MCF 10A (cell line): ENCODE measurements around the gene PDZD7. TPM values are rescaled to one million over a fixed set of nuclear protein-coding genes. Genes with fewer than 3 reads are reported as not detected.

Experiments used
- BruUV-seq: library from RNA; stranded (reverse); fragments of 400-500 nt; replicated peaks from 2 replicates; lab custom pipeline; 2021; lab: Mats Ljungman, UMichigan
- CTCF ChIA-PET: fragments of 300-600 bp; sonication (Branson Sonifier 250); formaldehyde crosslinking; extraction: SDS; loops from one replicate; lab custom pipeline; 2021; ENCODE audit warnings: antibody characterized with exemption, inconsistent platforms; lab: Yijun Ruan, JAX
- POLR2A ChIA-PET: fragments of 300-600, 350-650 bp; sonication (Branson Sonifier 250); formaldehyde crosslinking; extraction: SDS; loops from one replicate; lab custom pipeline; 2020; ENCODE audit warnings: antibody characterized with exemption, inconsistent platforms; lab: Yijun Ruan, JAX
- DNase-seq: peaks from one replicate; pipeline ENCODE4 v3.0.0-alpha.2; 2018; ENCODE audit not compliant: unreplicated experiment
- H3K27ac Mint-ChIP-seq: one replicate; pipeline ENCODE4 v1.8.0; 2022; ENCODE audit warnings: mild to moderate bottlenecking, low read depth, mixed read lengths; ENCODE audit not compliant: unreplicated experiment
- H3K27me3 Mint-ChIP-seq: one replicate; pipeline ENCODE4 v1.8.0; 2022; ENCODE audit warnings: mixed read lengths; ENCODE audit not compliant: insufficient read depth, unreplicated experiment
- H3K36me3 Mint-ChIP-seq: one replicate; pipeline ENCODE4 v1.8.0; 2022; ENCODE audit warnings: mild to moderate bottlenecking, moderate library complexity, mixed read lengths; ENCODE audit not compliant: insufficient read depth, unreplicated experiment
- H3K4me1 Mint-ChIP-seq: one replicate; pipeline ENCODE4 v1.8.0; 2022; ENCODE audit warnings: mixed read lengths; ENCODE audit not compliant: insufficient read depth, unreplicated experiment
- H3K4me3 Mint-ChIP-seq: one replicate; pipeline ENCODE4 v1.8.0; 2022; ENCODE audit warnings: mild to moderate bottlenecking, moderate library complexity, mixed read lengths; ENCODE audit not compliant: unreplicated experiment
- H3K9me3 Mint-ChIP-seq: one replicate; pipeline ENCODE4 v1.8.0; 2022; ENCODE audit warnings: mixed read lengths; ENCODE audit not compliant: unreplicated experiment
- intact Hi-C: fragments of 100-400 bp; cut with micrococcal nuclease; formaldehyde crosslinking; loops from 2 replicates; pipeline ENCODE4 v1.14.1; 2022
- total RNA-seq: library from RNA; stranded (reverse); gene quantifications from 2 replicates; pipeline ENCODE4 v1.2.3, GENCODE V29; 2022
- TF ChIP-seq, protein P1 (sequence below): fragments of 200-600 bp; IDR thresholded peaks from one replicate; pipeline ENCODE4 v1.8.0; 2022; ENCODE audit warnings: antibody characterized with exemption, mild to moderate bottlenecking; ENCODE audit not compliant: unreplicated experiment

The PDZD7 gene
- total RNA-seq, 1 experiment from 2014 or later, result 0.58 TPM

DNA sequence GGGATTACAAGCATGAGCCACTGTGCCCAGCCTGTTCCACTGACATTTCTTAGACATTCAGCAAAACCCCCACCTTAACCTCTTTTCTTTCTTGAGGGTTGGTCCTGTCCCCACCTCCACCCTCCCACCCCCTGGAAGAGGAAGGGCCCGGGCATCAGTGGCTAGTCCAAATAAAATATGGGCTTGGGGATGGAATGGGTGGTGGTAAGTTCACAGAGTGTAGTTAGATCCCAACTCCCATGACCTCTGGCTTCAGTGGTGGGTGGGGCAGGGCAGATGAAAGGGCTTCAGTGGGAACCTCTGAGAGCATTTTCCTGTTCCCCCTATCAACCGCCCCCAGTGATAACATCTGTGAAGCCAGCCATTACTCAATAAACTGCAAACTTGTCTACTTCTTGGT, 9.9 kb upstream of the PDZD7 start:
- intact Hi-C loops, result loop anchor here (1.0 kb wide), 2 partner anchors 26 to 101 kb away; no protein-coding TSS in a partner anchor
- Mint-ChIP-seq H3K9me3 (no peaks in the 10 kb centered on the region), H3K4me1 (peaks cover 29% of the 10 kb centered on the region), H3K4me3 (no peak overlapping the region), H3K27ac (no peak overlapping the region), H3K36me3 (peaks cover 27% of the 10 kb centered on the region), H3K27me3 (no peaks in the 10 kb centered on the region)
- TF ChIP-seq, protein P1, sequence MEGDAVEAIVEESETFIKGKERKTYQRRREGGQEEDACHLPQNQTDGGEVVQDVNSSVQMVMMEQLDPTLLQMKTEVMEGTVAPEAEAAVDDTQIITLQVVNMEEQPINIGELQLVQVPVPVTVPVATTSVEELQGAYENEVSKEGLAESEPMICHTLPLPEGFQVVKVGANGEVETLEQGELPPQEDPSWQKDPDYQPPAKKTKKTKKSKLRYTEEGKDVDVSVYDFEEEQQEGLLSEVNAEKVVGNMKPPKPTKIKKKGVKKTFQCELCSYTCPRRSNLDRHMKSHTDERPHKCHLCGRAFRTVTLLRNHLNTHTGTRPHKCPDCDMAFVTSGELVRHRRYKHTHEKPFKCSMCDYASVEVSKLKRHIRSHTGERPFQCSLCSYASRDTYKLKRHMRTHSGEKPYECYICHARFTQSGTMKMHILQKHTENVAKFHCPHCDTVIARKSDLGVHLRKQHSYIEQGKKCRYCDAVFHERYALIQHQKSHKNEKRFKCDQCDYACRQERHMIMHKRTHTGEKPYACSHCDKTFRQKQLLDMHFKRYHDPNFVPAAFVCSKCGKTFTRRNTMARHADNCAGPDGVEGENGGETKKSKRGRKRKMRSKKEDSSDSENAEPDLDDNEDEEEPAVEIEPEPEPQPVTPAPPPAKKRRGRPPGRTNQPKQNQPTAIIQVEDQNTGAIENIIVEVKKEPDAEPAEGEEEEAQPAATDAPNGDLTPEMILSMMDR, result no peak
- no peak for DNase-seq
- ChIA-PET CTCF (interaction anchor here (0.8 to 13.2 kb wide), 13 partner anchors 11 to 115 kb away, joined by 3 to 234 read pairs (median 5); partner anchors contain the start of genes KAZALD1, LZTS2, PDZD7 and SFXN3), POLR2A (interaction anchor here (1.0 to 5.4 kb wide), 6 partner anchors 9 to 43 kb away, joined by 4 to 82 read pairs (median 46); partner anchors contain the start of genes KAZALD1, LZTS2, PDZD7 and SFXN3)
- no TSS peak for BruUV-seq

DNA sequence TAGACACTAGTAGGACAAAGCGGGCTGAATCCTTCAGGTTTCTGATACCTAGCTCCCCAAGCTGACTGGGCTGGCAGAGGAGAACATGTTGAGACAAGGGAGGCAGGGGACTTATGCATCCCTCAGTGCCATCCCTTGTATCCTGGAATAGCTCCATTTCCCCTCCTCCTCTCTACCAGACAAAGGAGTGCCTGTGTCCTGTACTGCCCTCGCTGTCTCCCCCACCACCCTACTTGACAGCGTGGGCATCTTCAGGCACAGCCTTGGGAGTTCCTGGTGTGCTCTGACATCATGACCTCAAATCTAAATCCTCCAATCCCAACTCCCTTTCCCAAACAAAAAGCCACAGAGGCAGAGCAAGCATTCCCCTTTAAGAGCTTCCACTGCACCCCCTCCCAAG, 9.1 kb upstream of the PDZD7 start:
- Mint-ChIP-seq H3K4me3 (no peak overlapping the region), H3K9me3 (no peaks in the 10 kb centered on the region), H3K36me3 (peaks cover 31% of the 10 kb centered on the region), H3K4me1 (peaks cover 29% of the 10 kb centered on the region), H3K27ac (no peak overlapping the region), H3K27me3 (no peaks in the 10 kb centered on the region)
- POLR2A ChIA-PET, result interaction anchor here (4.1 to 5.4 kb wide), 3 partner anchors 8 to 42 kb away, joined by 24 to 82 read pairs (median 55); partner anchors contain the start of genes LZTS2, PDZD7 and SFXN3
- DNase-seq, result no peak
- intact Hi-C loops, result no loop called here
- no TSS peak for BruUV-seq
- CTCF ChIA-PET, result interaction anchor here (0.6 to 13.2 kb wide), 10 partner anchors 11 to 229 kb away, joined by 3 to 234 read pairs (median 4); partner anchors contain the start of gene KAZALD1
- TF ChIP-seq, protein P1, result no peak

DNA sequence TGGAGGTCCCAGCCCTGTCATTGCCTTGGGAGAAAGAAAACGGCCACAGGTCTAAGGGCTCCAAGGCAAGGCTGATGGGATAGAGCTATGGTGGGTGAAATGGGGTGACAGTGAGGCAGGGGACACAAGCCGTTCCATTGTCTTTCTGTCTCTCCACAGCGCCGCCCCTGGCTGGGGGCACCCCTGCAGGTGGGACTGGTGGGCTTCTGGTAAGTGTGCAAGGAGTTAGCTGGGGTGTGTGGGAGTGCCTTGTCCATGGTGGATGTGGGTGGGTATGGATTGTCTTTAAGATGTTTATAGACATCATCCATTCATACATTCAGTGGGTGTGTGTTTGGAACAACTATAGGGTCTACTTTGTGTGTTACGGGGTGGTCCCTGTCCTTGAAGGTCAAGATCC, 7.6 kb upstream of the PDZD7 start:
- H3K36me3 Mint-ChIP-seq, result peaks cover 34% of the 10 kb centered on the region
- DNase-seq, result no peak
- no TSS peak for BruUV-seq
- ChIA-PET CTCF (interaction anchor here (0.7 to 13.2 kb wide), 5 partner anchors 9 to 57 kb away, joined by 3 to 234 read pairs (median 3); partner anchors contain the start of gene KAZALD1), POLR2A (interaction anchor here (0.7 to 1.0 kb wide), 2 partner anchors 31 to 84 kb away, joined by 3 read pairs; no protein-coding TSS in a partner anchor)
- H3K27me3 Mint-ChIP-seq, result no peaks in the 10 kb centered on the region
- H3K4me3 Mint-ChIP-seq, result no peak overlapping the region
- peaks cover 28% of the 10 kb centered on the region for H3K4me1 Mint-ChIP-seq
- no peaks in the 10 kb centered on the region for H3K9me3 Mint-ChIP-seq
- TF ChIP-seq, protein P1, result no peak
- intact Hi-C loops, result no loop called here
- no peak overlapping the region for H3K27ac Mint-ChIP-seq

DNA sequence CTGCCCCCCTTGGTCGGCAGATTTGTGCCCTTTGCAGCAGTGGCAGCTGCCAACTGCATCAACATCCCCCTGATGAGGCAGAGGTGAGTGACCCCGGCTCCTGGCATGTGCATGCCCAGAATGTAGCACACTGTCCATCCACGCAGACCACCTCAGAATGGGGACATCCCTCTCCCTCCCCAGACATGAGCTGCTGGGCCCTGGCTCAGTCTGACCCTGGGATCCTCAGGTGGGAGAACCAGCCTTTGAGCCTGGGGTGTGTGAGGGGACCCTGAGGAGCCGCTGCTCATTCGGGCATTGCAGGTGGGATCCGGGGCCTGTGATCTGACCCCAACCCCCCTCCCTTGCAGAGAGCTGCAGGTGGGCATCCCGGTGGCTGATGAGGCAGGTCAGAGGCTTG, 5.8 kb upstream of the PDZD7 start:
- Mint-ChIP-seq H3K27ac (no peak overlapping the region), H3K27me3 (no peaks in the 10 kb centered on the region), H3K4me1 (peaks cover 25% of the 10 kb centered on the region), H3K4me3 (no peak overlapping the region), H3K36me3 (peaks cover 34% of the 10 kb centered on the region), H3K9me3 (no peaks in the 10 kb centered on the region)
- no peak for DNase-seq
- TF ChIP-seq, protein P1, result no peak
- POLR2A ChIA-PET, result no interaction called here
- CTCF ChIA-PET, result interaction anchor here (13.2 kb wide), 1 partner anchor 19 kb away, joined by 234 read pairs; the partner anchor contains the start of gene KAZALD1
- intact Hi-C loops, result no loop called here
- no TSS peak for BruUV-seq
